Suprapubic skin (tissue), 4 donors: ENCODE measurements around the gene AKR7A2. TPM values are rescaled to one million over a fixed set of nuclear protein-coding genes. Genes with fewer than 3 reads are reported as not detected.
A peak's percentile ranks its signal among the peaks of the same experiment; 100 is the strongest.

Source experiments
- DNase-seq, 2 donors: peaks; one replicate each; pipeline ENCODE4 v3.0.0-alpha.2; 2019; ENCODE audit warnings: low spot score in 2 of 2
- H3K27ac ChIP-seq: fragments of 200-600 bp; sonication (generic); one replicate; pipeline ENCODE4 v1.5.1; 2019
- H3K27me3 ChIP-seq: fragments of 200-600 bp; sonication (generic); one replicate; pipeline ENCODE4 v1.5.1; 2019
- H3K36me3 ChIP-seq: fragments of 200-600 bp; sonication (generic); one replicate; pipeline ENCODE4 v1.5.1; 2019
- H3K4me1 ChIP-seq: fragments of 200-600 bp; sonication (generic); one replicate; pipeline ENCODE4 v1.5.1; 2019
- H3K4me3 ChIP-seq: fragments of 200-600 bp; sonication (generic); one replicate; pipeline ENCODE4 v1.5.1; 2019; ENCODE audit warnings: mild to moderate bottlenecking
- H3K9me3 ChIP-seq: fragments of 200-600 bp; sonication (generic); one replicate; pipeline ENCODE4 v1.5.1; 2019
- CTCF ChIP-seq, 2 donors: fragments of 200-600 bp in 1 of 2; fragments of 450-650 bp in 1 of 2; sonication (generic) in 1 of 2; IDR thresholded peaks; one replicate each; pipeline ENCODE4 v1.5.1; 2016 to 2019; ENCODE audit warnings: antibody characterized with exemption in 2 of 2, mild to moderate bottlenecking in 1 of 2, moderate library complexity in 1 of 2
- EP300 ChIP-seq: sonication (generic); formaldehyde crosslinking; IDR thresholded peaks from one replicate; pipeline ENCODE4 v1.6.1; 2017; ENCODE audit warnings: antibody characterized with exemption
- POLR2A ChIP-seq, 2 donors: fragments of 450-650 bp; IDR thresholded peaks; one replicate each; pipeline ENCODE4 v1.6.1; 2017; ENCODE audit warnings: antibody characterized with exemption in 2 of 2, mild to moderate bottlenecking in 2 of 2, moderate library complexity in 2 of 2
- POLR2AphosphoS5 ChIP-seq, 3 donors: sonication (generic); formaldehyde crosslinking; IDR thresholded peaks; one replicate each; pipeline ENCODE4 v1.6.1; 2017; ENCODE audit warnings: antibody characterized with exemption in 3 of 3
- WGBS: methylation state at CpG from one replicate; pipeline ENCODE4 v1.1.5; 2018; 5-methylcytosine and 5-hydroxymethylcytosine counted together
- total RNA-seq, 4 donors: library from RNA; depleted of rRNA; stranded (reverse); fragments of >200 nt; gene quantifications; one replicate each; pipeline ENCODE4 v1.1.0, GENCODE V29; 2016

Gene AKR7A2
- total RNA-seq, 4 donors from 2014 or later = 64.8 to 95.6 (median 69.4) TPM

GRCh38 chr1:19347533-19348172, 35.7 kb upstream of the AKR7A2 start:
- WGBS = 70% methylated on average over 14 of the region's 14 CpGs
- TF ChIP-seq CTCF (IDR thresholded peaks at IDR 0.05) (no peak), POLR2A (IDR thresholded peaks at IDR 0.05) (no peak), EP300 (no peak), POLR2AphosphoS5 (IDR thresholded peaks at IDR 0.05) (no peak)
- no peak for DNase-seq

GRCh38 chr1:19346026-19346425, 34.1 kb upstream of the AKR7A2 start:
- peaks cover 55% of the 10 kb centered on the region for H3K36me3 ChIP-seq
- no peaks in the 10 kb centered on the region for H3K9me3 ChIP-seq
- no peak overlapping the region for H3K27ac ChIP-seq
- TF ChIP-seq CTCF (IDR thresholded peaks at IDR 0.05) = no peak
- TF ChIP-seq POLR2A (IDR thresholded peaks at IDR 0.05) = no peak
- no peak for TF ChIP-seq EP300
- TF ChIP-seq POLR2AphosphoS5 (IDR thresholded peaks at IDR 0.05) = no peak
- 82% methylated on average over 6 of the region's 6 CpGs for WGBS
- no peaks in the 10 kb centered on the region for H3K27me3 ChIP-seq
- no peak for DNase-seq
- H3K4me3 ChIP-seq = no peak overlapping the region
- peaks cover 53% of the 10 kb centered on the region for H3K4me1 ChIP-seq

More at GRCh38 chr1:19347533-19348172, 35.7 kb upstream of the AKR7A2 start:
- Histone ChIP-seq H3K27ac (no peak overlapping the region), H3K4me3 (no peak overlapping the region), H3K36me3 (peaks cover 61% of the 10 kb centered on the region), H3K27me3 (no peaks in the 10 kb centered on the region), H3K4me1 (peaks cover 37% of the 10 kb centered on the region), H3K9me3 (no peaks in the 10 kb centered on the region)

- Histone ChIP-seq H3K27me3 (no peaks in the 10 kb centered on the region), H3K27ac (no peak overlapping the region), H3K9me3 (no peaks in the 10 kb centered on the region), H3K36me3 (peaks cover 54% of the 10 kb centered on the region), H3K4me3 (no peak overlapping the region), H3K4me1 (peaks cover 53% of the 10 kb centered on the region)
- no peak for TF ChIP-seq POLR2AphosphoS5 (IDR thresholded peaks at IDR 0.05)
- TF ChIP-seq CTCF (IDR thresholded peaks at IDR 0.05) = no peak
- no peak for TF ChIP-seq POLR2A (IDR thresholded peaks at IDR 0.05)
- WGBS = 72% methylated on average over 2 of the region's 8 CpGs
- no peak for DNase-seq
Observed at GRCh38 chr1:19345391-19345790, 33.4 kb upstream of the AKR7A2 start.

- 83% methylated on average over 8 of the region's 11 CpGs for WGBS
- Histone ChIP-seq H3K27me3 (no peaks in the 10 kb centered on the region), H3K36me3 (peaks cover 52% of the 10 kb centered on the region), H3K4me1 (peaks cover 50% of the 10 kb centered on the region), H3K4me3 (no peak overlapping the region), H3K27ac (no peak overlapping the region), H3K9me3 (no peaks in the 10 kb centered on the region)
- TF ChIP-seq POLR2A (IDR thresholded peaks at IDR 0.05) = no peak
- TF ChIP-seq CTCF (IDR thresholded peaks at IDR 0.05) = no peak
- no peak for TF ChIP-seq POLR2AphosphoS5 (IDR thresholded peaks at IDR 0.05)
- no peak for TF ChIP-seq EP300
- no peak for DNase-seq
Observed at GRCh38 chr1:19344831-19345230, 32.9 kb upstream of the AKR7A2 start.

GRCh38 chr1:19344372-19344810, 32.4 kb upstream of the AKR7A2 start:
- 37% methylated on average over 11 of the region's 12 CpGs for WGBS
- H3K4me1 ChIP-seq = peaks cover 49% of the 10 kb centered on the region
- H3K27me3 ChIP-seq = no peaks in the 10 kb centered on the region
- H3K27ac ChIP-seq = no peak overlapping the region
- DNase-seq = no peak
- no peaks in the 10 kb centered on the region for H3K9me3 ChIP-seq
- TF ChIP-seq CTCF (IDR thresholded peaks at IDR 0.05) = peak; percentile 79 to 94
- no peak for TF ChIP-seq EP300
- no peak for TF ChIP-seq POLR2A (IDR thresholded peaks at IDR 0.05)
- TF ChIP-seq POLR2AphosphoS5 (IDR thresholded peaks at IDR 0.05) = no peak
- H3K4me3 ChIP-seq = no peak overlapping the region
- peaks cover 52% of the 10 kb centered on the region for H3K36me3 ChIP-seq
